GM12891 (cell line): ENCODE results near the gene MORF4L1.

Experiments
- PAX5 ChIP-seq: IDR thresholded peaks from 2 replicates; pipeline ENCODE4 v1.6.1; 2011; ENCODE audit warnings: low read length, moderate library complexity, mild to moderate bottlenecking; ENCODE audit not compliant: insufficient read depth, severe bottlenecking
- POLR2A ChIP-seq: IDR thresholded peaks from 2 replicates; pipeline ENCODE4 v1.6.1; 2011; ENCODE audit warnings: low read depth, low read length, control low read depth
- POLR2AphosphoS5 ChIP-seq: IDR thresholded peaks from 2 replicates; pipeline ENCODE4 v1.6.1; 2011; ENCODE audit warnings: low read depth, low read length, control low read depth
- POU2F2 ChIP-seq: IDR thresholded peaks from 2 replicates; pipeline ENCODE4 v1.6.1; 2011; ENCODE audit warnings: low read depth, mild to moderate bottlenecking, control low read depth, low read length, moderate library complexity
- SPI1 ChIP-seq: IDR thresholded peaks from 2 replicates; pipeline ENCODE4 v1.6.1; 2011; ENCODE audit warnings: low read depth, low read length, control low read depth
- TAF1 ChIP-seq: IDR thresholded peaks from 2 replicates; pipeline ENCODE4 v1.6.1; 2011; ENCODE audit warnings: low read depth, low read length, control low read depth

- TF ChIP-seq POLR2A (no peak; the same call in 1 of the 2 replicates), POLR2AphosphoS5 (no peak; the same call in 1 of the 2 replicates), TAF1 (no peak), SPI1 (no peak), POU2F2 (no peak), PAX5 (no peak)
Observed at GRCh38 chr15:78921517-78921916, 48.8 kb downstream of the MORF4L1 start.
